AG09309 (cell line): ENCODE data around the gene PANK3.
"Not testable (repeated sequence)": the region's sequence is repeated elsewhere in the genome, so short reads cannot be mapped to it uniquely, and the experiment has no call there.

ENCODE experiments used
- DNase-seq: peaks from one replicate; pipeline ENCODE4 v3.0.0-alpha.2; 2010; ENCODE audit warnings: low read depth
- H3K4me3 ChIP-seq: 2 replicates; pipeline ENCODE4 v1.5.1; 2011; ENCODE audit warnings: mild to moderate bottlenecking, low read depth, low read length, moderate library complexity; ENCODE audit not compliant: control insufficient read depth
- TF ChIP-seq, protein P1 (sequence below): IDR thresholded peaks from 2 replicates; pipeline ENCODE4 v1.5.1; 2011; ENCODE audit warnings: mild to moderate bottlenecking, low read depth, low read length, inconsistent platforms; ENCODE audit not compliant: insufficient read depth, control insufficient read depth; ENCODE audit errors: missing control alignments

Gene PANK3

DNA sequence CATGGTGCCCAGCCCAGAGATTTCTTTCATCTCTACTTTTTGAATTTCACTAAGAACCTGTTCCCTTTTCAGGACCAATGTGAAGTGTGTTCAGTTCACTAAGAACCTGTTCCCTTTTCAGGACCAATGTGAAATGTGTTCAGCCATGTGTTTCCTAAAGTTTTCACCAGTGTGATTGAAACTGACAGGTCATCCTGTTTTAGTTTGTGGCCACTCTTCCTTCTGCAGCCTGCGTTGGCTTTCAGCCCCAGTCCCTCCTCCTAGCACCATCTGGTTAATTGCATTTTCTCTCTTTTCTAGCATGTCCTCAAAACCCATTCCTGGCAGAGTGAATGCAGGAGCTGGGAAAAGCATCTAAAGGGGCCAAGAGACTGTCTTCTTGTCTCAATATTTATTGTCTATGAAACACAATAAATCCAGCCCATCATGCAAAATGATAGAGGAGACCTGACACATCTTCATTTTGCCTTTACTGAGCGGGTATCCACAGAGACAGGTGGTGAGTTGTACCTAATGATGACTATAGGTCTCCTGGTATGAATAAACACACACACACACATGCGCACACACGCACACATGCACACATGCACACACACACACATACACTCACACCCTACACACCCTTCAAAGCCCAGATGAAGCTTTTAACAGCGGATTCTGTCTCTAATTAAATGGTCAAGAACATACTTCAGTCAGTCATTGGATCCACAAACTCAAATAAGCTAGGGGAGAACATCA, 6.1 kb upstream of the PANK3 start:
- DNase-seq, result no peak
- TF ChIP-seq, protein P1, sequence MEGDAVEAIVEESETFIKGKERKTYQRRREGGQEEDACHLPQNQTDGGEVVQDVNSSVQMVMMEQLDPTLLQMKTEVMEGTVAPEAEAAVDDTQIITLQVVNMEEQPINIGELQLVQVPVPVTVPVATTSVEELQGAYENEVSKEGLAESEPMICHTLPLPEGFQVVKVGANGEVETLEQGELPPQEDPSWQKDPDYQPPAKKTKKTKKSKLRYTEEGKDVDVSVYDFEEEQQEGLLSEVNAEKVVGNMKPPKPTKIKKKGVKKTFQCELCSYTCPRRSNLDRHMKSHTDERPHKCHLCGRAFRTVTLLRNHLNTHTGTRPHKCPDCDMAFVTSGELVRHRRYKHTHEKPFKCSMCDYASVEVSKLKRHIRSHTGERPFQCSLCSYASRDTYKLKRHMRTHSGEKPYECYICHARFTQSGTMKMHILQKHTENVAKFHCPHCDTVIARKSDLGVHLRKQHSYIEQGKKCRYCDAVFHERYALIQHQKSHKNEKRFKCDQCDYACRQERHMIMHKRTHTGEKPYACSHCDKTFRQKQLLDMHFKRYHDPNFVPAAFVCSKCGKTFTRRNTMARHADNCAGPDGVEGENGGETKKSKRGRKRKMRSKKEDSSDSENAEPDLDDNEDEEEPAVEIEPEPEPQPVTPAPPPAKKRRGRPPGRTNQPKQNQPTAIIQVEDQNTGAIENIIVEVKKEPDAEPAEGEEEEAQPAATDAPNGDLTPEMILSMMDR, result no peak

DNA sequence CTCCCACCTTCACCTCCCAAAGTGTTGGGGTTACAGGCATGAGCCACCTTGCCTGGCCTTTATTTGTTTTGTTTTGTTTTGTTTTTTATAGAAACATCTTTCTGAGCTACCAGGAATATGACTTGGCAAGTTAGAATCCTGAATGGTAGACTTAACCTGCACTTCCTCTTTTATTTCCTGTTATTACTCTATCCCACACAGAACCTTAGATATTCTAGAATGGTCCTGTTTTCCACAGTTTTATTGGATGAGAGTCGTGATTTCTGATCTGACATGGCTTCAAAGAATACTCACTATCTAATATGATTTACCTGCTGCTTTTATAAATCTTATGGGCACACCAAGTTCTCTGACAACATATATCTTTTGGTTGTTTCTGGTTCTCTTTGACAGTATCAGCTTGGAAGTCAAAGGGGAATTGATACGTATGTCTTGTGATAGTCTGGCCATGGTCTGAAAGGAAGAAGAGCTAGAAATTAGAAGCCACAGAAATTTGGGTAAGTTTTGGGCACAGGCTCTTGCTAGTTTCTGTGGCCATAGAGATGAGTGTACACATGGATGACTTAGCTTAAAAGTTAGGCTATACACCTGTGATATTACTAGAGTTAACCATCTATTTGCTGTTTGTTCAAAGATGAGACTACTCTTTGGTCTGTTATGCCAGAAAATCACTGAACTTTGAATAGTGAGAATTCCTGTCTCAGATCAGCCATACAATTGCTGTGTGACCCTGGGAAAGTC, 4.7 kb upstream of the PANK3 start:
- TF ChIP-seq, protein P1, result no peak
- no peak for DNase-seq
- H3K4me3 ChIP-seq, result no peak overlapping the region

More for the DNA sequence above, 6.1 kb upstream of the PANK3 start:
- H3K4me3 ChIP-seq, result no peak overlapping the region

DNA sequence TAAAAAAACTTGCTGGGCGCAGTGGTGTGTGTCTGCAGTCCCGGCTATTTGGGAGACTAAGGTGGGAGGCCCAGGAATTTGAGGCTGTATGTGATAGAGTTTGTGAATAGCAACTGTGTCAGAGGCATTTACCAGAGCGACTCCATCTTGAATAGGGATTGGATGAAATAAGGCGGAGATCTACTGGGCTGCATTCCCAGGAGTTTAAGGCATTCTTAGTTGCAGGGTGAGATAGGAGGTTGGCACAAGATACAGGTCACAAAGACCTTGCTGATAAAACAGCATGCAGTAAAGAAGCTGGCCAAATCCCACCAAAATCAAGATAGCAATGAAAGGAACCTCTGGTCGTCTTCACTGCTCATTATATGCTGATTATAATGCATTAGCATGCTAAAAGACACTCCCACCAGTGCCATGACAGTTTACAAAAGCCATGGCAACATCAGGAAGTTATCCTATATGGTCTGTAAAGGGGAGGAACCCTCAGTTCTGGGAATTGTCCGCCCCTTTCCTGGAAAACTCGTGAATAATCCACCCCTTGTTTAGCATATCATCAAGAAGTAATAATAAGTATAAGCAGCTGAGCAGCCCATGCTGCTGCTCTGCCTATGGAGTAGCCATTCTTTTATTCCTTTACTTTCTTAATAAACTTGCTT, 1.8 kb upstream of the PANK3 start:
- DNase-seq, H3K4me3 ChIP-seq: not testable (repeated sequence)

DNA sequence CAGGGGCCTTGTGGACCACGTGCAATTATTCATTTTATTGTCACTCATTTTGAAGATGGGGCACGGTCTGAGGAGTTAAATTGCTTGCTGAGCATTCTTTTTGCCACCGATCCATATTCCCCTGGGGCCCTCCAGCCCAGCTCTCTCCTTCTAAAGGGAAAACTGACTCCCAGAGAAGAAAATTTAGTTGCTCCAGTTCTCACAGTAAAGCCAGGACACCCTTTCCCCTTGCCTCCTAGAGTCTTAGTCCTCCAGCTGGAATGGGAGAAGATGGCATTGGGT, 1.0 kb upstream of the PANK3 start:
- TF ChIP-seq, protein P1, result no peak
- no peak for DNase-seq
- peak overlapping the region; percentile 29 for H3K4me3 ChIP-seq

DNA sequence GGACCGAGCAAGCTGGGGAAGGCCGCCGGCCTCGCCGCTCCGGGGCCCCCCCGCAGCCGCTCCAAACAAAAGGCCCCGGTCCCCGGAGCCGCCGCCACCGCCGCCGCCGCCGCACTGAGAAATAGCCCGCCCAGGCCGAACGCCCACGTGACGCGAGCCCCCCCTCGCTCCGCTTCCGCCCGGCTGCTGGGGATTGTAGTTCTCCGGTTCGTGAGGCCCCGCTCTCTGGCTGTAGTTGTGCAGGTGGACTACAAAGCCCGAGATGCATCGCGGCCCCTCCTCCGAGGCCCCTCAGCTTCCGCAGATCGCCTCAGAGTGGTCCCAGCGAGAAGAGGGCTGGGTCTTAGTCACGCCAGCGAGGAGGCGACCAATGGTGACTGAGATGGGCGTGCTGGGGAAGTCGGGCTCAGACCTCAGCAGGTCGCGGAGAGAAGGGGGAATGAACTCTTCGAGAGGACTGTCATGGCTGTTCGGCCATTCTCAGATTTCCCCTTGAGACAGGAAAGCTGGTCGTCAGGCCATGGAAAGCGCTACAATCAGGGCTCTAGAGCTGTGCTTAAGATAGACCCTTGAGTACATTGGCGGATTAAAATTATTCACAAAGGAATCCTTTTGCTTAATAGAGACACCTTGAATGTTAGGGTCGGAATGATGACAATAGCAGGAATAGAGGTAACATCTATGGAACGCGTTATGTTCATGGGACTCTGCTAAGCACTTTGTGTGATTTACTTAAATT, 489 bp upstream of the PANK3 start:
- peak; percentile 96 for DNase-seq
- peak overlapping the region; percentile 88 for H3K4me3 ChIP-seq
- TF ChIP-seq, protein P1, result no peak

DNA sequence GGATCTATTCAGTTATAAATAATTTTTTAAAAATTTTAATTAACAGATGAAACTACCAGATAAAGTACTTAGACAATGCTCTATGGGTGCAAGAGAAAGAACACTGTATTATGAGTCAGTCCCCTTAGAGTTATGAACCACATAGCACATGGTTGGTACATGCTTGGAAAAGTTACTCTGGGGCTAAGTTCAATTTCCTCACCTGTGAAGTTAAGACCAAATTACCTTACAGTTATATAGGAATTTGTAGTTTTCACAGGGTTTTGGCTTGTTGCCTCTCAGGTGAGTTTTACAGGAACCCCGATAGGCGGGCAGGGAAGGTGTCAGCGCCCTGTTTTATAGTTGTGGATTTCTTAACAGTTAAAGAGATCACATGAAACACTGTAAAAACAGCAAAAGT, 1.2 kb downstream of the PANK3 start:
- no peak for DNase-seq
- H3K4me3 ChIP-seq, result peak overlapping the region; percentile 88
- TF ChIP-seq, protein P1, result no peak
